EL (cell line): ENCODE data around the gene TDRD9.

ENCODE experiments used
- DNase-seq: peaks from one replicate; pipeline ENCODE4 v3.0.0-alpha.2; 2016

TDRD9 gene

DNA sequence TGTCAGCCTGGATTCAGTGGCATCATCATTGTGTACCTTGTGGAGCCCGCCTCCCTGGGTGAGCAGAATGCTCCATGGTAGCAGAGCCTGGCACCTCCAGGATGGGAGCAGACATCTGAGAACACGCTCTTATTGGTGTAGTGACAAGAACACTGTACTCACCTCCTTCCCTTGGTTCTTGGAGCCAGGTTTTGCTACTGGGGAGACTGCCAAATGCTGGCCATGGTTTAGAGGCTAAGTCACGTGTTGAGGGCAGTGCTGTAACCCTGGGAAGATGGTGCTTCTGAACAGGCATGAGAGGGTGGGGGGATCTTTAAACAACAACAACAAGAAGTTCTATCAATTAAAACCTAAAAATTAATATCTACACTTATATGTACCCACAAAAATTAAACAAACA is 109.6 kb downstream of the TDRD9 start:
- DNase-seq = no peak

DNA sequence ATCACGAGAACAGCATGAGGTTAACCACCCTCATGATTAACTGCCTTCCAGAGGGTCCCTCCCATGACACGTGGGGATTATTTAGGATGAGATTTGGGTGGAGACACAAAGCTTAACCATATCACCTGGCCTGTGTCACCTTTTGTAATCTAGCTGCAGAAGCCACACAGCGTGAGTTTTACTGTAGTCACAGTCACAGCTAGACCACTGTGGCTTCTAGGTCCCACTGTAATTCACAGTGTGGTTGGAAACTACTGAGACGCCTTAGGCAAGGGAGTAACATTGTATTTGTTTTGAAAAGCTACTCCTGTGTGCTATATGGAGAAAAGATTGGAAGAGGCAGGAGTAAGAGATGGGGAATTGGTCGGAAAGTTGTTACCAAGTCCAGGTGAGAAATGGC is 111.0 kb downstream of the TDRD9 start:
- no peak for DNase-seq

DNA sequence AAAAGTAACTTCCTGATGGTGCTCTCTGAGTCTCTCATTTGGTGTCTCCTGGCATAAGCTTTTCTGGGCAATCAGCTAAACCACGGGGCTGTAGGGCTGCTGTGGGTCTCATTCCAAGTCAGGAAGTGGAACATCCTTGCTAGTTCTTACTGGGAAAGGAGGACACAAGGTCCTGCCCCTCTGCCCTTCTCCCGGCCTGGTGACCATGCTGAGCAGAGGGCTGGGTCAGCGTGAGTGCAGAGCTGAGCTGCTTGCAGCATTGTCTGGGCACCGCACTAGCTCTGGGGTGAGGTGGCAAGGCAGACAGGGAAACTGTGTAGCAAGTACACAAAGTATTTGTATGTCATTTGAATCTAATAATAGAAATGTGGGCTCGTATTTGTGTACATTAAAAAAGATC is 112.3 kb downstream of the TDRD9 start:
- DNase-seq = no peak

DNA sequence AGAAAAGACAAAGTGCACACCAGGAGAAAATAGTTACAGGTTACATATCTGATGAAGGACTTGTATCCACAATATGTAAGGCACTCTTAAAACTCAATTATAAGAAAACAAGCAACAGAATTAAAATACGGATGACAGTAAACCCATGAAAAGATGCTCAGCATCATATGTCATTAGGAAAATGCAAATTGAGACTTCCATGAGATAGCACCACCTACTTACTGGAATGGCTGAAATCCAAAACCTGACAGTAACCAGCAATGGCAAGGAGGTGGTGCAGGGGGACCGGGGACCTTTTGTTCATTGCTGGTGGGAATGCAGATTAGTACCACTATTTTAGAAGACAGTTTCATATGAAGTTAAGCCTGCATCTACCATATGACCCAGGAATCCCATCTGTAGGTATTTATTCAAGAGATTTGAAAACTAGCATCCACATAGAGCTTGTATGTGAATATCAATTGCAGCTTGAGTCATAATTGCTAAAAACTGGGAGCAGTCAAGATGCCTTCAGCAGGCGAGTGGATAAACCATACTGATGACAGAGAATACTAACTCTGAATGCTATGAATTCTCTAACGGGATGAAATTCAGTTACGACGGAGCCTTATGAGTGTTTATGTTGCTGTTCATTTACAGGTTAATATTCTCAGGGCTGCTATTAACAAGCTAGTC is 113.3 kb downstream of the TDRD9 start:
- DNase-seq = no peak

DNA sequence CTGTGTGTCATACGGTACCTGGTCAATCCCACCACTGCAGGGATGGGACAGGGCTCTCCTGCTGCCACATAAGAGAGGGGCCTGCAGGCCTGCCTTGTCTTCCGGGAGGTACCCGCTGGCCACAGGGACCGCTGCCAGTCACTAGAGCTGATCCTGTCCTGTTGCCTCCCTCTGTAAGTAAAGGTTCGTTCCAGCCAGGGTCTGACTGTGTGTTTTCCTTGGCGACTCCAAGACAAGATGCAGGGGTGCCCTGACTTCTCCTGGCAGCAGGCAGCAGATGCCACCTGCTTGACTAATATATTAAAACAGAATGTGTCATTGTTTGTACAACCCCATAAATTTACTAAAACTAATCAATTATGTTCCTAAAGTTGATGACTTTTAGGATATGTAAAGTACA is 115.8 kb downstream of the TDRD9 start:
- no peak for DNase-seq

DNA sequence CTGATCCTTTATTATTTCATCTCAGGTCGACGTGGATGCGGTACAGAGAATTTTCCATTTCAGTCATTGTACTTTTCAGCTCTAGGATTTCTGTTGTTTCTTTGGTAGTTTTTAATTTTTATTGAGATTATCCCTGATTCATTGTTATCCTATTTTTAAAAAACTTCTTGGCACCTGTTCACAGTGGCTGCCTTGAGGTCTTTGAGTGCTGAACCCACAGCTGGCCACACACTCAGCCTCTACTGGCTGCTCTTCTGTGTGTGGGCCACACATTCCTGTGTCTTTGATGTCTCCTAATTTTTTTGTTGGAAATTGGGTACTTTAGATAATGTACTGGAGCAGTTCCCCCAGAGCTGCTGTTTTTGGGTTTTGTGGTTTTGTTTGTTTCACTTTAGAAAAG is 119.5 kb downstream of the TDRD9 start:
- DNase-seq = no peak

DNA sequence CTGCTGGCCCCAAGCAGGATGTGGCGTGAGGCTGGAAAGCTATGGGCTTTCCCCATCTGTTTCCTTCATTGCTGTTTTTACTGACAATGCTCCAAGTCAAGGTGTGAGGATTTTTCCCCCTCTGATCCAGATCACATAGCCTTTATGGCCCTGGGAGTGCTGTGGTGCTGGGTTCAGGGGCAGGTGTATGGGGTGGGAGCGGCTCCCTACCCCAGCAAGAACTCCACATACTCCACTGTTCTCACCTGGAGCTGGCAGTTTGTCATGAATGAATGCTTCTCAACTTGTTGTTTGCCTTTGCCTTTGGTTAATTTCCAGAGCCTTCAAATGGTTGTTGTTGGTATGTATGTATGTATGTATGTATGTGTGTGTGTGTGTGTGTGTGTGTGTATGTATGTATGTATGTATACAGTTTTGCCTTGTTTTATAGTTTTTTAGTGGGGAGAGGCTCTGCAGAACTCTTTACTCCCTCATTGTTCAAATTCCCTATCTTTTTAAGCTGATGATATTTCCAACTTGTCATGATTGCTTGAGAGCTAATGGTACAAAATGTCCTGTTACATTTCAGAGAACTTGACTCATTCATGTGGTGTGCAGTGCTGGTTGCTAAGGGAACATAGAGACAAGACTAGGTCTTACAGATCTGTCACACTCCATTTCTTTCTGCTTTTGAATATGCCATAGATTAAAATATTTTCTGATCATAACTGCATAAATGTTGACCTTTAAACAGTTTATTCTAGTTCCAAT is 120.7 kb downstream of the TDRD9 start:
- DNase-seq = no peak

DNA sequence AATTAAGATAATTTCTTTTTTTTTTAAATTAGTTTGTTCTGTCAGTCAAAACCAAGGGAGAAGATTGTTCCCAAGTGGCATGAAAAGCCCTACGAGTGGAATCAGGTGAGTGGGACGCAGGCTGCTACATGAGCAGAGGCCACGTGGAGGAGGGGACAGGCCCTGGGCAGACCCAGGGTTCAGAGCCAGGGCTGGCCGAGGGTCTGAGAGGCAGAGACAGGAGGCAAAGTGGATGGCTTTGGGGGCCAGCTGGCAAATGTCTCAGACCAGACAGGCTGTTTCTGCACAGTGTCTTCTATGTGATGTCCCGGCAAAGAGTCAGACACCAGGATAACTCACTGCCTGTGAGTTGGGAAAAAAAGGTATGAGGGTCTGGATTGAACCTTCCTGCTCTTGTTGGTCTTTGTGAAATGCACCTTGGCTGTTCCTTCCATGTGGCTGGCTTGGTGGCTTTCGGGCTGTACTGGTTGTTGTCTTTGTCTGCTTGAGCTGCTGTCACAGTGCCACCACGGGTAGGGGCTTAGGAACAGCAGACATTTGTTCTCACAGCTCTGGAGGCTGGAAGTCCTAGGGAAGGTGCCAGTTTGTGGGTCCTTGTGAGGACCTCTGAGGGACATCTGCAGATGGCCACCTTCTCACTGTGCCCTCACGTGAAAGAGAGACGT is 121.5 kb downstream of the TDRD9 start:
- no peak for DNase-seq

DNA sequence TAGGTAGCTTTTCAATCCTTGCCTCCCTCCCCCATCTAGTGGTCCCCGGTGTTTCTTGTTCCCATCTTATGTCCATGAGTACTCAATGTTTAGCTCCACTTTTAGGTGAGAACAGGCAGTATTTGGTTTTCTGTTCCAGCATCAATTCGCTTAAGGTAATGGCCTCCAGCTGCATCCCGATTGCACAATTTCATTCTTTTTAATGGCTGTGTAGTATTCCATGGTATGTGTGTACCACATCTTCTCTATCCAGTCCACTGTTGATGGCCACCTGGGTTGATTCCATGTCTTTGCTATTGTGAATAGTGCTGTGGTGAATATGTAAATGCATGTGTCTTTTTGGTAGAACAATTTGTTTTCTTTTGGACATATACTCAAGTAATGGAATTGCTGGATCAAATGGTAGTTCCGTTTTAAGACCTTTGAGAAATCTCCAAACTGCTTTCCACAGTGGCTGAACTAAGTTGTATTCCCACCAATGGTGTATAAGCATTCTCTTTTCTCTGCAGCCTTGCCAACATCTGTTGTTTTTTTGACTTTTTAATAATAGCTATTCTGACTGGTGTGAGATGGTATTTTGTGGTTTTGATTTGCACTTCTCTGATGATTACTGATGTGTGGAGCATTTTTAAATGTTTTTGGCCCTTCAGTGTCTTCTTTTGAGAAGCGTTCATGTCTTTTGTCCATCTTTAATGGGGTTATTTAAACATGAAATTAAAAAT is 123.0 kb downstream of the TDRD9 start:
- DNase-seq = no peak

DNA sequence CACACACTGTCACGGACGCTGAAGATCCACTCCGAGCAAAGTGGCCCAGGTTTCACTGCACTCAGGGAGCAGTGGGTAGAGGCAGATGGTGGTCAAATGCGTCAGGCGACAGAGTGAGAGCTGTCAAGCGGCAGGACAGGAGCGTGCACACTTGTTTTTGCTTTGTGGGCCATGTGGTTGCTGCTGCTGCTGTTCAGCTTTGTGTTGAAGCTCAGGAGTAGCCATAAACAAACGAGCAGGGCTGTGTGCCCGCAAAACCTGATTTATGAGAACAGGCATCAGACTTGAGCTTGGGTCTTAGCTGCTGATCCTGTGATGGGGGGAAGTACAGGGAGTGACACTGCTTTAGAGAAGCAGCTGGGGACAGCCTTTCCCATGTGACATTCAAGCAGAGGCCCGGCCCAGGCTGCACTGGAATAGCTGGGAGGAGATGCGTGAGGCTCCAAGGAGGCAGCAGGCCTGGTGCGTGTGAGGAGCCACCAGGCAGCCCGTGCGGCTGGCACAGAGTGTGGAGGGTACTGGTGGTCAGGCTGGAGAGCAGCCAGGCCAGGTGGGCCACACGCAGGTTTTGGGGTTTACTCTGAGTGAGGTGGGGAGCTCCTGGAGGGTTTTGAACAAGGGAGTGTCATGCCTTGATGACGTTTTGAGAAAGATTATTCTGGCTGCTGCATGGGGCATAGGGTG is 126.1 kb downstream of the TDRD9 start:
- DNase-seq = no peak

DNA sequence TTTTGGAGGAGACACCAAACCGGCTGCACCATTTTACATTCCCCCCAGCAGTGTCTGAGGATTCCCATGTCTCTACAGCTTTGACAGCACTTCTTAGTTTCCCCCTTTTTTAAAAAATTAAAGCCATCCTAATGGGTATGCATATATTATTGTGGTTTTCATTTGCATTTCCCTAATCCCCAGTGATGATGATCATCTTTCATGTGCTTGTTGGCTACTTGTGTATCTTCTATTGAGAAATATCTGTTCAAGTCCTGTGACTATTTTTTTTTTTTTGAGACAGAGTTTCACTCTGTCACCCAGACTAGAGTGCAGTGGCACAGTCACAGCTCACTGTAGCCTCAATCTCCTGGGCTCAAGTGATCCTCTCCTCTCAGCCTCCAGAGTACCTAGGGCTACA is 134.0 kb downstream of the TDRD9 start:
- no peak for DNase-seq

DNA sequence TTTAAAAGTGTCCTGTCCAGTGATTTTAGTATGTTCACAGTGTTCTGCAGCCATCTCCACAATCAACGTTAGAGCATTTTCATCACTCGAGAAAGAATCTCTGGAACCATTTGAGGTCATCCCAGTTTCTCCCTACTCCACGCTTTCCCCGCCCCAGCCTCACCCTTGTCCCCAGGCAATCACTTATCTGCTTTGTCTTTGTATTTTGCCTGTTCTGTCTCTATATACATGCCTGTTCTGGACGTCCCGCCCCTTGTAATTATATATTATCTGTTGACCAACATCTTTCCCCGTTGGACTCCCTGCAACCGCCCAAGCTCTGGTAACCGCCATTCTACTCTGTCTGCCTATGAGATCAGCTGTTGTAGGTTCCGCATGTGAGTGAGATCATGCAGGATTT is 135.7 kb downstream of the TDRD9 start:
- DNase-seq = no peak

DNA sequence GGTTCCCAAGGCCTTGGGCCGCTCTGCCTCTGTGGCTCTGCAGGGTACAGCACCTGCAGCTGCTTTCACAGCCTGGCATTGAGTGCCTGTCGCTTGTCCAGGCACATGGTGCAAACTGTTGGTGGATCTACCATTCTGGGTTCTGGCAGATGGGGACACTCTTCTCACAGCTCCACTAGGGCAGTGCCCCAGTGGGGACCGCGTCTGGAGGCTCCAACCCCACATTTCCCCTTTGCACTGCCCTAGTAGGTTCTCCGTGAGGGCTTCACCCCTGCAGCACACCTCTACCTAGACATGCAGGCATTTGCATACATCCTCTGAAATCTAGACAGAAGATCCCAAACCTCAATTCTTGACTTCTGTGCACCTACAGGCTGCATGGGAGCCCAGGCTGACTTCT is 138.0 kb downstream of the TDRD9 start:
- no peak for DNase-seq

DNA sequence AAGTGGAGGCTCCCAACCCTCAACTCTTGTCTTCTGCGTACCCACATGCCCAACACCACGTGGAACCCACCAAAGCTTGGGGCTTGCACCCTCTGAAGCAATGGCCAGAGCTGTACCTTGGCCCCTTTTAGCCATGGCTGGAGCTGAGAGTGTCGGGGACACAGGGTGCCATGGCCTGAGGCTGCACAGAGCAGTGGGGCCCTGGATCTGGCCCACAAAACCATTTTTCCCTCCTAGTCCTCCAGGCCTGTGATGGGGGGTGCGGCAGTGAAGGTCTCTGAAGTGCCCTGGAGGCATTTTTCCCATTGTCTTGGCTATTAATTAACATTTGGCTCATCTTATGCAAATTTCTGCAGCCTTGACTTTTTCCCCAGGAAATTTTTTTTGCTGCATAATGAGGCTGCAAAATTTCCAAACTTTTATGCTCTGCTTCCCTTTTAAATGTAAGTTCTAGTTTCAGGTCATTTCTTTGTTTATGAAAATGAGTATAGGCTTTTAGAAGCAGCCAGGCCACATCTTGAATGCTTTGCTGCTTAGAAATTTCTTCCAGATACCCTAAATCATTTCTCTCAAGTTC is 138.6 kb downstream of the TDRD9 start:
- no peak for DNase-seq

DNA sequence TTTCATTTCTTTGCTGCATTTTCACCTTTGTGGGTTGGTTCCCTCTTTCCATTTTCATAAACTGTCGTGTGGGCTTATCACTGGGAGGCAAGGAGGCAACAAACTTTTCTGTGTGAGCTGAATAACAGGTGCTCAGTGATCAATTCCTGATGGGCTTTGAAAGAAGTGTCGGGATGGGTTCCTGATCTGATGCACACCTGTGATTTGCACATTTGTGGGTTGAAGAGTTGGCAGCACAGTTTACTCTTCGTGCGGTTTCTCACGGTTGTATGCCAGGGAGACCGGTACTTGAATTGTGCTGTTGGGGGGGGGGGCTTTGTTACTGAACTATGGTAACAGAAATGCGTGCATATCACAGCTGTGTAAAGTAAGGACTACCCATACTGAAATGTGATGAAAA is 141.3 kb downstream of the TDRD9 start:
- DNase-seq = no peak

DNA sequence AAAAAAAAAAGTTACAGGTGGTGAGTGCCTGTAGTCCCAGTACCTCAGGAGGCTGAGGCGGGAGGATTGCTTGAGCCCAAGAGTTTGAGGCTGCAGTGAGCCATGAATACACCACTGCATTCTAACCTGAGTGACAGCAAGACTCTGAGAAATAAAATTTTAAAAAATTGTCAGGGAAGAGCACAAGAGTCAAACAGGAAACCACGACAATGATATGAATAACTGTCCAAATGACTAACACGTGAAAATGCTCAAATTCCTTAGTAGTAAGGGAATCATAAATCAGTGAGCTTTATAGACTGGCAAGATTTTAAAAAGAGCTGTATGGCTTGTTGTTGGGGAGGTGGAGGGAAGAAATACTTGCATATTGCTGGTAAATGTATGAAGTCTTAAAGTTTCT is 144.3 kb downstream of the TDRD9 start:
- no peak for DNase-seq

DNA sequence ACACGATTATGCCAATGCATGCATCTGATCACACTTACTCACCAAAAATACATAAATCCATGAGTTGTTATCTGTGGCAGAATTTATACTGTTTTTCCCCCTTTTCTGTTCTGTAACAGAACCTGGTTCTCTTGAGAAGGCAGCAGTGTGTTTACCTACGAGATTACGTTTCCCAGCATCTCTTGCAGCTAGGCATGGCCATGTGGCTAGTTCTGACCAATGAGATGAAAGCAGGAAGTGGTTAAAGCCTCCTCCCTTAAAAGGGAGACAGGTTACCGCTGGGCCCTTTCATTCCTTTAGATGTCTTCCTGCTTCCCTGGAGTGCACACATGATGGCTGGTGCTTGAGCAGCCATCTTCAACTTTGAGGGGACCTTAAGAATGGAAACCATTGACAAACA is 145.5 kb downstream of the TDRD9 start:
- no peak for DNase-seq

DNA sequence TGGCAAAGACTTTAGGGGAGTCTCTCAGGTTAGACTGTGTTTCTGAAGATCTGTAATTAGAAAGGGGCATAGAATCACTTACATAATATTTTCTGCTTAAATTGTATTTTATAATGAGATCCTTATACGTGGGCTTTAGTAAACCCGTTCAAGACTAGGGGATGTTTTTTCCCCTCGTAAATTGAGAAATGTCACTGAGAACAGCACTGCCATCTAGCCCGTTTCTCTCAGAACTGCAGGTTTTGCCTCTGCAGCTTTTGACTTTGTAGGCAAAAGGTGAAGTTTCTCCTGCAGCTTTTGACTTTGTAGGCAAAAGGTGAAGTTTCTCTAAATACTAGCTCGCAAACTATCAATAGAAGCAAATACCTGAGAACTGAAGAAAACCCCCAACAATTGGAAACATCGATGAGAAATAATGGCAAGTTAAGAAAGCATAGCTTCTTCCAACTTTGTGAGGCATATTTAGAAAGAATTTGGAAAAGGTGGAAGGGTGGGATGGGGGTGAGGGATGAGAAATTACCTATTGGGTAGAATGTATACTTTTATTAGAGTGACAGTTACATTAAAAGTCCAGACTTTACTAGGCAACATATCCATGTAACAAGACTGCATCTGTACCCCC is 147.4 kb downstream of the TDRD9 start:
- DNase-seq = no peak

DNA sequence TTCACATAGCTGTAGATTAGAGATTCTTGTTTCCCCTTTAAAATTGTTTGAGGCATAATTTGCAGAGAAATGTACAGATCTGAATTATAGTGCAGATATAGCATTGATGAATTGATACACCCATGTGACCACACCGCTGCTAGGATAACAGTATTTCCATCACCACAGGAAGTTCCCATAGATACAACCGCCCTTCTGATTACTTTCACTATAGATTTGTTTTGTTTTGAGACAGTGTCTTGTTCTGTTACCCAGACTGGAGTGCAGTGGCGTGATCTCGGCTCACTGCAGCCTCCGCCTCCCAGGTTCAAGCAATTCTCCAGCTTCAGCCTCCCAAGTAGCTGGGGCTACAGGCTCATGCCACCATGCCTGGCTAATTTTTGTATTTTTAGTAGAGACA is 148.5 kb downstream of the TDRD9 start:
- DNase-seq = no peak

DNA sequence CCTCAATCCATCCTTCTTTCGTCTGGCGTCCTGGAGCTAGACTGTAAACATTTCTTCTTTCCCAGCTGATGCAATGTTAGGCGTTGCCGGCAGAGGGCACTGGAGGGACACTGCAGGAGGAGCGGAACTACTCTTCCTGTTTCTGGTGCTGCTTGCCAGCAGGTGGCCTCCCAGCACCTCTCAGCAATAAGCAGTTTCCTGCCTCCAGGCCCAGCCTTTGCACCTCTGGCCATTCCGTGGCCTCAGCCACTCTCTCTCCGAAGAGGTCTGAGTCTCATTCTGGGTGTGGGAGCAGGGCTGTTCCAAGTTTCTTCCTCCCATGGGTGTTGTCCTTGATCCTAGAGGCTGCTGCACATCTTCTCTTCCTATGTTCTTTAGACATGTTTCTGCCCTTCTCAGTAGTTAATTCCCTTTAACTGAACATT is 149.8 kb downstream of the TDRD9 start:
- peak; percentile 85 for DNase-seq

DNA sequence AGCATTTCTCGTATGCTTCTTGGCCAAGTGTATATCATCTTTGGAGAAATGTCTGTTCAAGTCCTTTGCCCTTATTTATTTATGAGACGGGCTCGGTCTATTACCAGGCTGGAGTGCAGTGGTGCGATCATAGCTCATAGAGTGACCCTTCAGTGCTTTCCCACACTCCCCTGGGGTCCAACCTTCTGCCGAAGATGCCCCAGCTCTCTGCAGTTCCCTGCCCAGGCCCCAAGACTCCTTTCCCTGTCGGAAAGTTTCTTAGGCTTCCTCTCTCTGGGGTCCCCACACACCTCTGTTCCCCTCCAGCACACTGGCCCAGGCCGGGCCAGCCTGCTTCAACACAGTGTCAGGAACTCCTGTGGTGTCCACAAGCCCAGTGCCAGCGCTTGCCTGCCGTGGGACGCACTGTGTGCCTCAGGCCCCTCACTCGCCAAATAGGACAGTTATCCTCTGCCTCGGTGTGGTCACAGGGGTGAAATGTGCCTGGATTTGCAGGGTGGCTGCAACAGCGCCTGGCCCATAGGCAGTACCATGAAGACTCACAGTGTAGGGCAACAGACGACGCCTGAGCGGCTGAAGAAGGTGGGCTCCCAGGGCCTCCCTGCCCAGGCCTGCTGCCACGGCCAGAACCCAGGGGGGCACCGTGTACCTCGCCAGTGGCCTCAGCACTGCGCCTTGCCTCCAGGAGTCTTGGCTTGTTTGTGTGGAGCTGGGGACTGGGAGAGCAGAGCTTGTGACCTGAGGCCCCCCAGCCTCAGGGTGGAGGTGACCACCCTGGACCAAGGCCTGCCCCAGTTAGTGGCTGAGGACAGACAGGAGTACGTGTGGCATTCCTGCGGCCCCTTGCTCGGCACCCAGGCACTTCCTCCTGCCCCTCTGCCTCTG is 152.4 kb downstream of the TDRD9 start:
- no peak for DNase-seq
